Lung (tissue), 12 donors: ENCODE measurements around the gene SARDH. TPM values are rescaled to one million over a fixed set of nuclear protein-coding genes. Genes with fewer than 3 reads are reported as not detected.

Source experiments
- ATAC-seq: fragments of 200-7000 bp; cut with Tn5 transposase; one replicate; pipeline ENCODE4 v1.9.1; 2020; ENCODE audit warnings: moderate number of reproducible peaks; ENCODE audit not compliant: insufficient read depth, low FRiP score
- DNase-seq, 3 donors: peaks; one replicate each; pipeline ENCODE4 v3.0.0-alpha.2; 2013 to 2017
- H3K27ac ChIP-seq, 2 donors: one replicate each; pipeline ENCODE4 v1.5.1; 2013; ENCODE audit warnings: mild to moderate bottlenecking in 2 of 2, moderate library complexity in 2 of 2, control low read depth in 1 of 2, inconsistent platforms in 1 of 2, low read depth in 1 of 2, low read length in 1 of 2
- H3K27me3 ChIP-seq, 3 donors: one replicate each; pipeline ENCODE4 v1.5.1; 2013; ENCODE audit warnings: low read length in 2 of 3; ENCODE audit not compliant: control insufficient read depth in 3 of 3, insufficient read depth in 3 of 3
- H3K36me3 ChIP-seq, 4 donors: one replicate each; pipeline ENCODE4 v1.5.1; 2013; ENCODE audit warnings: low read length in 4 of 4, mild to moderate bottlenecking in 1 of 4, moderate library complexity in 1 of 4; ENCODE audit not compliant: control insufficient read depth in 4 of 4, insufficient read depth in 4 of 4
- H3K4me1 ChIP-seq, 5 donors: one replicate each; pipeline ENCODE4 v1.5.1; 2013; ENCODE audit warnings: low read length in 5 of 5, mild to moderate bottlenecking in 2 of 5, moderate library complexity in 1 of 5; ENCODE audit not compliant: control insufficient read depth in 5 of 5, insufficient read depth in 5 of 5
- H3K4me3 ChIP-seq: one replicate; pipeline ENCODE4 v1.5.1; 2013; ENCODE audit warnings: mild to moderate bottlenecking, control low read depth, moderate library complexity
- H3K9ac ChIP-seq, 2 donors: one replicate each; pipeline ENCODE4 v1.5.1; 2013; ENCODE audit warnings: low read length in 2 of 2, control low read depth in 1 of 2; ENCODE audit not compliant: insufficient read depth in 1 of 2
- H3K9me3 ChIP-seq, 4 donors: one replicate each; pipeline ENCODE4 v1.5.1; 2013; ENCODE audit warnings: low read length in 3 of 4, mild to moderate bottlenecking in 1 of 4, moderate library complexity in 1 of 4; ENCODE audit not compliant: control insufficient read depth in 4 of 4, insufficient read depth in 3 of 4
- CTCF ChIP-seq: IDR thresholded peaks from 2 replicates; pipeline ENCODE4 v1.5.1; 2012; ENCODE audit warnings: mild to moderate bottlenecking; ENCODE audit errors: control extremely low read depth, extremely low read depth
- WGBS, 2 donors: extraction: QIAGEN DNeasy Blood & Tissue Kit; methylation state at CpG; one replicate each; pipeline ENCODE4 v1.1.7; 2013; 5-methylcytosine and 5-hydroxymethylcytosine counted together
- polyA plus RNA-seq, 2 donors: library from polyadenylated mRNA; stranded (reverse); fragments of 200-250 nt; gene quantifications; one replicate each; pipeline ENCODE4 v1.2.1, GENCODE V29; 2013
- total RNA-seq, 2 donors: library from RNA; depleted of rRNA in 1 of 2; stranded (reverse); fragments of >200 nt in 1 of 2; gene quantifications; one replicate each; pipeline ENCODE4 v1.2.1, GENCODE V29; 2014 to 2021
- donor health status: control.
- donor health status: control.
- donor health status: Bipolar disorder and iron deficiency.
- donor health status: healthy.
- donor health status: DM: yes; HTN: yes; CAD: no.

Gene SARDH
- total and polyA plus RNA-seq, 4 donors: 1.8 to 8.4 (median 4.7) TPM

- H3K4me3 ChIP-seq: no peak overlapping the region
- peak; percentile 46 for TF ChIP-seq CTCF
- no peak overlapping the region for H3K9ac ChIP-seq
- no peaks in the 10 kb centered on the region for H3K27me3 ChIP-seq
- no peaks in the 10 kb centered on the region for H3K4me1 ChIP-seq
- no peaks in the 10 kb centered on the region for H3K36me3 ChIP-seq
- H3K27ac ChIP-seq: no peak overlapping the region
- DNase-seq (peak; percentile 67 to 69 (median 68)), ATAC-seq (no peak)
- H3K9me3 ChIP-seq: no peaks in the 10 kb centered on the region
- 59 to 66% methylated on average over 14 of the region's 14 CpGs for WGBS, 2 donors
Observed at GRCh38 chr9:133726401-133727276, 11.5 kb downstream of the SARDH start.

- 79 to 82% methylated on average over 7 of the region's 7 CpGs for WGBS, 2 donors
- Histone ChIP-seq H3K9me3 (no peaks in the 10 kb centered on the region), H3K36me3 (no peaks in the 10 kb centered on the region), H3K27ac (no peak overlapping the region), H3K4me1 (no peaks in the 10 kb centered on the region), H3K9ac (no peak overlapping the region), H3K4me3 (no peak overlapping the region), H3K27me3 (no peaks in the 10 kb centered on the region)
- ATAC-seq: no peak
- DNase-seq: no peak
- no peak for TF ChIP-seq CTCF
Observed at GRCh38 chr9:133725886-133726285, 12.3 kb downstream of the SARDH start.

- Histone ChIP-seq H3K4me1 (peaks cover 0 to 15% (median 6%) of the 10 kb centered on the region in 5 donors), H3K27me3 (no peaks in the 10 kb centered on the region), H3K36me3 (no peaks in the 10 kb centered on the region), H3K27ac (no peak overlapping the region), H3K4me3 (no peak overlapping the region), H3K9ac (no peak overlapping the region), H3K9me3 (no peaks in the 10 kb centered on the region)
- no peak for DNase-seq
- no peak for TF ChIP-seq CTCF
- ATAC-seq: no peak
- WGBS, 2 donors: 92 to 95% methylated on average over 15 of the region's 15 CpGs
Observed at GRCh38 chr9:133718563-133719315, 19.4 kb downstream of the SARDH start.
